NCI-H345 (cell line): ENCODE data around the gene HNRNPDL.
"Not testable (repeated sequence)": the region's sequence is repeated elsewhere in the genome, so short reads cannot be mapped to it uniquely, and the experiment has no call there.

ENCODE experiments used
- DNase-seq: peaks from one replicate; lab custom pipeline; 2025; lab: John Stamatoyannopoulos, UW

Gene HNRNPDL

GRCh38 chr4:82430193-82430963 is at the start of gene HNRNPDL, which contains the start of gene ENOPH1:
HNRNPDL (minus strand) TSS chr4:82430462; CDS start chr4:82429690, 772 bp downstream.
ENOPH1 (plus strand) TSS chr4:82430590; CDS start chr4:82430830, 240 bp downstream.
- DNase-seq = peak; percentile 94

- no peak for DNase-seq
These were observed 49.3 kb upstream of the HNRNPDL start for GRCh38 chr4:82479562-82479961.

- DNase-seq = not testable (repeated sequence)
These were observed 47.2 kb upstream of the HNRNPDL start for GRCh38 chr4:82477469-82477868.

GRCh38 chr4:82475931-82476330 is 45.7 kb upstream of the HNRNPDL start:
- not testable (repeated sequence) for DNase-seq

DNA sequence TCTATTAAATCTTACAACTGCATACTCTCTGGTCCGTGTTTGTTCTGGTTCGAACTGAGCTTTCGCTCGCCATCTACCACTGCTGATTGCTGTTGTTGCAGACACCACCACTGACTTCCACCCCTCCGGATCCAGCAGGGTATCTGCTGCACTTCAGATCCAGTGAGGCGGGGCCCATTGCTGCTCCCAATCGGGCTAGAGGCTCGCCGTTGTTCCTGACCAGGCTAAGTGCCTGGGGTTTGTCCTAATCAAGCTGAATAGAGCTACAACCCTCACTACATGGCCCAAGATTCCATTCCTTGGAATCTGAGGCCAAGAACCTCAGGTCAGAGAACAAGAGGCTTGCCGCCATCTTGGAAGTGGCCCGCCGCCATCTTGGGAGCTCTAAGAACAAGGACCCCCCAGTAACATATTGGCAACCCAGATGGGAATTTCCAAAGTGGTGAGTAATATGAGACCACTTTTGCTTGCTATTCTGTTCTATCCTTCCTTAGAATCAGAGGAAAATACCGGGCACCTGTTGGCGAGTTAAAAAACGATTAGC is 43.4 kb upstream of the HNRNPDL start:
- DNase-seq = no peak

DNA sequence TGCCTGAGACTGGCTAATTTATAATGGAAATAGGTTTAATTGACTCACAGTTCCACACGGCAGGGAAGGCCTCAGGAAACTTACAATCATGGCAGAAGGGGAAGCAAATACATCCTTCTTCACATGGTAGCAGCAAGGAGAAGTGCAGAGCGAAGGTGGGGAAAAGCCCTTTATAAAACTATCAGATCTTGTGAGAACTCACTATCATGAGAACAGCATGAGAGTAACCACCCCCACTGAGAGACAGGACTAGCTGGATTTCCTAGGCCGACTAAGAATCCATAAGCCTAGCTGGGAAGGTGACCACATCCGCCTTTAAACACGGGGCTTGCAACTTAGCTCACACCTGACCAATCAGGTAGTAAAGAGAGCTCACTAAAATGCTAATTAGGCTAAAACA is 42.8 kb upstream of the HNRNPDL start:
- DNase-seq = not testable (repeated sequence)

DNA sequence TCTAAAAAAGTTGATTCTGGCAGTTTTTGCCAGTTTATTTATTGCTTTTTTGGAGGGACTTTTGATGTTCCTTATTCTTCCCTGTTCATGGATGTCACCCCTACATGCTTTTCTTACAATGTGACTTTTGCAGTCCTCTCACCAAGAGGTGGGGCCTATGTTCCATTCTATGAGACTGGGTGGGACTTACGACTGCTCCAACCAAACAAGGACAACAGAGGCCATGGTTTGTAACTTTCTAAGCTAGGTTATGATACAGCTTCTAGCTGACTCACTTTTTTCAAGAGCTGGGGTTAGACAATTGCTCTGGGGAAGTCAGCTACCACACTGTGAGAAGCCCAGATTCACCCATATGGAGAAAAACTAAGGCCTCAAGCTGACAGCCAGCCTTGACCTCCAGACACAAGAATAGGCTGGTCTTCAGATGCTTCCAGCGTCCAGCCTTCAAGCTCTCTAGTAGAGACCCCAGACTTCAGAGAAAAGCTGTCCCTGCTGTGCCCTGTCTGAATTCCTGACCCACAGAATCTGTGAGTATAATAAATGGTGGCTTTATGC is 39.6 kb upstream of the HNRNPDL start:
- DNase-seq = no peak

DNA sequence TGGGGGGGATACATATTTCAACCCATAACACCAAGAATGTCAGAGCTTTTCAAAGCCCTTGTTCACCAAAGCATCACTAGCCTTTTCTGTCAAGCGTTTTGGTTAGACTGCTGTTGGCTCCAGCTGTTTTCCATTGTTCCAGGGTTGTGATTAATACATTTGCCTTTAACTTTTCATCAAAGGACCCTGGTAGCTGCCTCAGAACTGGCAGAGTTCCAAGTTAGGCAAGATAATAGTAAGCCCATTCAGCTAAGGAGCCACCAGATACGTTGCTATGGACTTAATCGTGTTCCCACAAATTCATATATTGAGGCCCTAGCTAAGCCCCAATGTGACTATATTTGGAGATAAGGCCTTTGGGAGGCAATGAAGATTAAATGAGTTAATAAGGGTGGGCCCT is 37.2 kb upstream of the HNRNPDL start:
- peak; percentile 41 for DNase-seq

DNA sequence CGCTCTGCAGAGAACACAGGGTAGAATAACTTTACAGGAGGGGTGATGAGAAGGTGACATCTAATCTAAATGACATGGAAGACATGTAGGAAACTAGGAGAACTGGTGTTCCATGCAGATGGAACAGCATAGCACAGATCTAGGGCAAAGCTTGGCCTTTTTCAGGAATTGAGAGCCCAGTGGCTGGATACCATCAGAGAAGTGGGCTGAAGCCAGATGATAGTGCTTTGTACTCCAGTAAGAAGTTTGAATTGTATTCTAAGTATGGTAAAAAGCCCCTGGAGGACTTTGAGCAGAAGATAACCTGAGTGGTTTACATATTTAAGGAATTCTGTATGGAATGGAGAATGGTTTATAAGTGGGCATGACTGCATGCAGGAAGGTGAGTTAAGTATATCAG is 33.0 kb upstream of the HNRNPDL start:
- DNase-seq = no peak

- DNase-seq = peak; percentile 80
These were observed 32.2 kb upstream of the HNRNPDL start for GRCh38 chr4:82462415-82462831.

DNA sequence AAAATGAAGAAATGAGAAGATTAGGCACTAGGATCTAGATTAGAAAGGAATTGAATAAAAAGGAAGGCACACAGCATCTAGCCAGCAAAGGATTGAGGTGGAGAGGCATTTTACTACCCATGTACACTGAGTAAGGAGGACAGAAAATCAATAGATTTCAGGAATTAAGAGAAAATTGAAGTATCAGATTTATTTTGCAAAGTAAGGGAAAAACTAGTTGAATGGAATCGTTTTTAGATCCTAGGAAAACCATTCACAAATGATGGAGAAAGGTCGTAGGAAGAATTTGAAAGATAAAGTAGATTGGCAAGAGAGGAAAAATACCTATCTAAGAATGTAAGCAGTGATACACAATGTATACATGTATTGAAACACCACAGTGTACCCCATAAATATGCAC is 31.4 kb upstream of the HNRNPDL start:
- DNase-seq = no peak

DNA sequence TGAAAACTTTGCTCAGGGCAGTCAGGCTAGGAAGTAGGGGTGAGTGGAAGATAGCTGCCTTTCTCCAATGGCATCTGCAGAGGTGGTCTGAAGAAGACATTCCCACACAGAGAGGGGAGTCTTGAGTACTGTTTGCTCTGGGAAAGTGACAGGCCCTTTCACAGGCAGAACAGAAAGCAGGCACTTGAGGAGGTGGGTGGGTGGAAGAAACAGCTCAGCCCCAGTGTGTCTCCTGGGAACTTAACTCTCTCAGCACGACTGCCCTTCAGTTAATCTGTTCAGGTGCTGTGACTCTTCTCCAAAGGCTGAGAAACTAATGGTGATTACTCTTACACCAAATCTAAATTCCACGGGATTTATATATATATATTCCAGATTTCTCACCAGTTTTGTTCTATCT is 28.5 kb upstream of the HNRNPDL start:
- DNase-seq = no peak

- DNase-seq = no peak
These were observed 27.0 kb upstream of the HNRNPDL start for GRCh38 chr4:82457266-82457665.

DNA sequence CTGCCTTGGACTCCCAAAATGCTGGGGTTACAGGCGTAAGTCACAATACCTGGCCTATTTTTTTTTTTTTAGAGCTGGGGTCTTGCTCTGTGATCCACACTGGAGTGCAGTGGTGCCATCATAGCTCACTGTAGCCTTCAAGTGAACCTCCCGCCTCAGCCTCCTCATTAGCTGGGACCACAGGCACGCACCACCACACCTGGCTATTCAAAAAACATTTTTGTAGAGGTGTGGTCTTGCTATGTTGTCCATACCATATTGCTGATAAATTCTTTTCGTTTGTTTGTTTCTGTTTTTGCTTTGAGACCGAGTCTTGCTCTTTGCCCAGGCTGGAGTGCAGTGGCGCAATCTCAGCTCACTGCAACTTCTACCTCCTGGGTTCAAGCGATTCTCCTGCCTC is 21.8 kb upstream of the HNRNPDL start:
- DNase-seq = no peak

GRCh38 chr4:82450966-82451755 is 20.9 kb upstream of the HNRNPDL start:
- DNase-seq = no peak

GRCh38 chr4:82447886-82448285 is 17.6 kb upstream of the HNRNPDL start:
- no peak for DNase-seq

DNA sequence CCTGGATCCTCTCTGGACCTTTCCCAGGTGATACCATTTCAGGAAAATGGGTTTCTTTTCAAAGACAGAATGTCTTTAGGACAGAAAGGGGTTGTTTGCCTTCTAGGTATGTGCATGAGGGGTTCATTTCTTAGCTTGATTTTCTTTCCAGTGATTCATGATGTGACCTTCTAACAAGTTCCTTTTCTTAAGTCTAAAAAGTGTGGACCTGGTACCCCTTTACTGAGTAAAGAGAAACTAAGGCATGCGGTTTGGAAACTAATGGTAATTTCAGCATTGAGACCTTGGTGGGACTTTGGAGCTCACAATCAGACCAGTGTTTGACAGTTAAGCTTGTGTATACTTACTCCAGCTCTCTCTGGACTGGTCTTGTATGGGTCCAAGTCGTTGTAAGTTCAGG is 8.8 kb upstream of the HNRNPDL start:
- no peak for DNase-seq

DNA sequence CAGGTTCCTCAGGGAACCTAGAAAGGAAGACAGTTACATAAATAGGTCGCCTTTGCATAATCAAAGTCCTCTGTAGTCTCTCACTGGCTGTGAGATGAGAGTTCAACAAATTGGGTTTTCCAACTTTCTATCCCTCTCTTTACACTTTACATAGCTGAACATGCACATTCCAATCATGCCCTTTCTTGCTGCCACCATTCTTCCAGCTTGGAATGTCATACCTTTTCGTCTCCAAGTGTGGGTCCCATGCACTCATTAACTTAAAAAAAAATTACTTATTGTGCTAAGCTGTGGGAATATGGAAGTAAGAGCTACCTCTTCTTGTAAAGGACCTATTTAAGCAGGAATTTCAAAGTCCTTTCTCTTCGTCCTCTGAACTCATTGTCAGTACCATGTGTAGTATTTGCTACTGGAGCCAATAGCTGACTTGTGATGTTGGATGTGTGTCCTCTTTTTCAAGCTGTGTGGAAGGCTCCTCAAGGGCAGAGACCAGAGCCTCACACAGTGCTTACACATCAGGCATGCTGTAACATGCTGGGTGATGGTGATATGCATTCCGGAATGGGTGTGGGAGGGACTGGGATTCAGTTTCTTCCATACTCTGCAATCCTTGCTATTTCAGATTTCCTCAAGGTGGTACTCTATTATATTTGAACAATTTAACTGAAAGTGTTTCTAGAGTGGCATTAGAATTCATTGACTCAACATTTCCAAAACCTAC is 7.2 kb upstream of the HNRNPDL start:
- DNase-seq = no peak

- no peak for DNase-seq
These were observed 6.5 kb upstream of the HNRNPDL start for GRCh38 chr4:82436780-82437179.

GRCh38 chr4:82436130-82436529 is 5.9 kb upstream of the HNRNPDL start:
- no peak for DNase-seq

- DNase-seq = no peak
These were observed 4.7 kb upstream of the HNRNPDL start for GRCh38 chr4:82434949-82435348.

GRCh38 chr4:82433791-82434190 is 3.5 kb upstream of the HNRNPDL start:
- no peak for DNase-seq
